ENCODE data around the gene CAPN12. TPM values are rescaled to one million over a fixed set of nuclear protein-coding genes. Genes with fewer than 3 reads are reported as not detected.

CAPN12 gene
- total and polyA plus RNA-seq, 2 experiments from 2014 or later = 19.1 to 20.5 TPM

DNA sequence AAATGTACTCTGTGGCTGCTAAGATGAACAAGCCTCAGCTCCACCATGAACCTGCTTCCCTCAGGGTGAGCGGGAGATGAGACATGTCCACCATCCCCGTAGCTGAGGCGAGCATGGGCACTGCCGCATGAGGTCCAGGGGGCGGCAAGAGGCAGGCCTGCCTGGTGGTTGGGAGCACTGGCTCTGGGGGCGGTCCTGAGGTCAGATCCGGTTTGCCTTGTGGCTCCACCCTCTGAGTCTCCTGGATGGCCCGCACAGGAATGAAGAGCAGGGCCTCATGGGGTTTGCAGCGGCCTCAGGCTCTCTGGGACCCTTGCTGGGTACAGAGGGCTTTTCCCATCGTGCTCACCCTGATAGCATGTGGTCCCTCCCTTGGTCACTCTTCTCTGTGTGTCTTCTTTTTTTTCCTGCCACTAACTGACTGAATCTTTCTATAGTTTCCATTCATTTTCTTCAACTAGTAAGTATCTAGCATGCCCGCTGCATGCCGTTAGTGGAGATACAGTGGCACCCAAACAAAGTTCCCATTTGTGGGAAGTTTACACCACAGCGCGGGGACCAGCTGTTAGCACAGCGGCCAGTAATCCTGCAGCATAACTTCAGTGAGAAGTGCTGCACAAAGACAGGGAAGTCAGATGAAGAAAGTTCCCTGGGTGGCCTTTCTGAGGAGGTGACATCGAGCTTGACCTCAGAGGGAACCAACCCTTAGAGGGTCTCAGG is 37.3 kb downstream of the CAPN12 start:
- 0 out of 2 replicates have a peak overlapping the region, but pooled peaks have one; percentile 66 for H3K27ac ChIP-seq (ENCODE audit: low read depth)
- Mint-ChIP-seq H3K9me3 (no peaks in the 10 kb centered on the region; the same call in 2 of the 3 replicates), H3K27me3 (ENCODE audit: insufficient read depth, low read depth, poor library complexity) (peaks cover 17% of the 10 kb centered on the region), H3K4me1 (no peaks in the 10 kb centered on the region), H3K4me3 (no peak overlapping the region), H3K36me3 (ENCODE audit: low read depth) (peaks cover 87% of the 10 kb centered on the region), H3K27ac (peak overlapping the region; percentile 69)
- no peaks in the 10 kb centered on the region for H3K27me3 ChIP-seq (ENCODE audit: insufficient read depth)
- TF ChIP-seq STAT1 (IDR thresholded peaks at IDR 0.05; ENCODE audit: unreplicated experiment) = no peak
- TF ChIP-seq, protein P1, sequence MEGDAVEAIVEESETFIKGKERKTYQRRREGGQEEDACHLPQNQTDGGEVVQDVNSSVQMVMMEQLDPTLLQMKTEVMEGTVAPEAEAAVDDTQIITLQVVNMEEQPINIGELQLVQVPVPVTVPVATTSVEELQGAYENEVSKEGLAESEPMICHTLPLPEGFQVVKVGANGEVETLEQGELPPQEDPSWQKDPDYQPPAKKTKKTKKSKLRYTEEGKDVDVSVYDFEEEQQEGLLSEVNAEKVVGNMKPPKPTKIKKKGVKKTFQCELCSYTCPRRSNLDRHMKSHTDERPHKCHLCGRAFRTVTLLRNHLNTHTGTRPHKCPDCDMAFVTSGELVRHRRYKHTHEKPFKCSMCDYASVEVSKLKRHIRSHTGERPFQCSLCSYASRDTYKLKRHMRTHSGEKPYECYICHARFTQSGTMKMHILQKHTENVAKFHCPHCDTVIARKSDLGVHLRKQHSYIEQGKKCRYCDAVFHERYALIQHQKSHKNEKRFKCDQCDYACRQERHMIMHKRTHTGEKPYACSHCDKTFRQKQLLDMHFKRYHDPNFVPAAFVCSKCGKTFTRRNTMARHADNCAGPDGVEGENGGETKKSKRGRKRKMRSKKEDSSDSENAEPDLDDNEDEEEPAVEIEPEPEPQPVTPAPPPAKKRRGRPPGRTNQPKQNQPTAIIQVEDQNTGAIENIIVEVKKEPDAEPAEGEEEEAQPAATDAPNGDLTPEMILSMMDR (conservative IDR thresholded peaks at IDR 0.05; ENCODE audit: low read depth in 2 of 2) = no peak
- TF ChIP-seq NANOG (IDR thresholded peaks at IDR 0.05; ENCODE audit: borderline replicate concordance) = no peak
- H3K4me2 ChIP-seq = no peak overlapping the region
- ATAC-seq = peak; percentile 64
- no peaks in the 10 kb centered on the region; the same call in none of the 2 replicates for H4K20me1 ChIP-seq (replicated peaks; ENCODE audit: insufficient read depth)
- H3K4me3 ChIP-seq = no peak overlapping the region
- no peaks in the 10 kb centered on the region for H3K4me1 ChIP-seq (ENCODE audit: insufficient read depth)
- no peak overlapping the region for H2AFZ ChIP-seq
- peak; percentile 41 for DNase-seq (ENCODE audit: low spot score)
- H3K79me2 ChIP-seq (replicated peaks; ENCODE audit: insufficient read depth) = peaks cover 6% of the 10 kb centered on the region; the same call in 1 of the 2 replicates
- H3K36me3 ChIP-seq (ENCODE audit: insufficient read depth) = peaks cover 30% of the 10 kb centered on the region; the same call in 1 of the 2 replicates
- H3F3A ChIP-seq (replicated peaks; ENCODE audit: low read depth) = 0 out of 2 replicates have a peak, but pooled peaks cover 9% of the 10 kb centered on the region
- H3K9me2 ChIP-seq (ENCODE audit: insufficient read depth) = no peaks in the 10 kb centered on the region

- H3K4me2 ChIP-seq = no peak overlapping the region
- peaks cover 33% of the 10 kb centered on the region; the same call in 1 of the 2 replicates for H3K36me3 ChIP-seq (ENCODE audit: insufficient read depth)
- H3K4me3 Mint-ChIP-seq = no peak overlapping the region
- H3K27ac Mint-ChIP-seq = no peak overlapping the region
- no peak overlapping the region for H3K4me3 ChIP-seq
- H3K9me3 Mint-ChIP-seq = no peaks in the 10 kb centered on the region
- 0 out of 2 replicates have a peak, but pooled peaks cover 14% of the 10 kb centered on the region for H3F3A ChIP-seq (replicated peaks; ENCODE audit: low read depth)
- no peaks in the 10 kb centered on the region; the same call in none of the 2 replicates for H4K20me1 ChIP-seq (replicated peaks; ENCODE audit: insufficient read depth)
- H3K27me3 Mint-ChIP-seq (ENCODE audit: insufficient read depth, low read depth, poor library complexity) = peaks cover 19% of the 10 kb centered on the region
- H3K27ac ChIP-seq (ENCODE audit: low read depth) = no peak overlapping the region
- H3K4me1 ChIP-seq (ENCODE audit: insufficient read depth) = no peaks in the 10 kb centered on the region
- ATAC-seq (no peak), DNase-seq (ENCODE audit: low spot score) (no peak)
- H3K27me3 ChIP-seq (ENCODE audit: insufficient read depth) = no peaks in the 10 kb centered on the region
- H3K9me2 ChIP-seq (ENCODE audit: insufficient read depth) = no peaks in the 10 kb centered on the region
- H3K36me3 Mint-ChIP-seq (ENCODE audit: low read depth) = peaks cover 86% of the 10 kb centered on the region
- H3K79me2 ChIP-seq (replicated peaks; ENCODE audit: insufficient read depth) = peaks cover 10% of the 10 kb centered on the region; the same call in 1 of the 2 replicates
- peaks cover under 1% of the 10 kb centered on the region; the same call in 1 of the 3 replicates for H3K4me1 Mint-ChIP-seq
- H2AFZ ChIP-seq = no peak overlapping the region
- TF ChIP-seq EZH2 (IDR thresholded peaks at IDR 0.05; ENCODE audit: low read depth, unreplicated experiment) (no peak), JUNB (IDR thresholded peaks at IDR 0.05; ENCODE audit: unreplicated experiment) (no peak), ZNF114 (CRISPR knock-in tag; IDR thresholded peaks at IDR 0.05) (no peak), ZNF331 (CRISPR knock-in tag; IDR thresholded peaks at IDR 0.05; ENCODE audit: low read depth) (no peak), CREB1 (CRISPR knock-in tag; IDR thresholded peaks at IDR 0.05; ENCODE audit: low read depth) (no peak), NANOG (IDR thresholded peaks at IDR 0.05; ENCODE audit: borderline replicate concordance) (no peak), STAT1 (IDR thresholded peaks at IDR 0.05; ENCODE audit: unreplicated experiment) (no peak), POLR2AphosphoS5 (IDR thresholded peaks at IDR 0.05; ENCODE audit: low read depth) (no peak), EZH2phosphoT487 (IDR thresholded peaks at IDR 0.05; ENCODE audit: unreplicated experiment) (no peak), REST (IDR thresholded peaks at IDR 0.05; ENCODE audit: unreplicated experiment) (no peak)
- TF ChIP-seq, protein P2, sequence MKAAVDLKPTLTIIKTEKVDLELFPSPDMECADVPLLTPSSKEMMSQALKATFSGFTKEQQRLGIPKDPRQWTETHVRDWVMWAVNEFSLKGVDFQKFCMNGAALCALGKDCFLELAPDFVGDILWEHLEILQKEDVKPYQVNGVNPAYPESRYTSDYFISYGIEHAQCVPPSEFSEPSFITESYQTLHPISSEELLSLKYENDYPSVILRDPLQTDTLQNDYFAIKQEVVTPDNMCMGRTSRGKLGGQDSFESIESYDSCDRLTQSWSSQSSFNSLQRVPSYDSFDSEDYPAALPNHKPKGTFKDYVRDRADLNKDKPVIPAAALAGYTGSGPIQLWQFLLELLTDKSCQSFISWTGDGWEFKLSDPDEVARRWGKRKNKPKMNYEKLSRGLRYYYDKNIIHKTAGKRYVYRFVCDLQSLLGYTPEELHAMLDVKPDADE (IDR thresholded peaks at IDR 0.05) = no peak
- TF ChIP-seq, protein P1 (conservative IDR thresholded peaks at IDR 0.05; ENCODE audit: low read depth in 2 of 2) = no peak
Measured at GRCh38 chr19:38705197-38706019, 38.9 kb downstream of the CAPN12 start.
